HepG2 (cell line): ENCODE results near the gene RARA. TPM values are rescaled to one million over a fixed set of nuclear protein-coding genes. Genes with fewer than 3 reads are reported as not detected.
A peak's percentile ranks its signal among the peaks of the same experiment; 100 is the strongest.

ENCODE experiments used
- FIP1L1 ChIP-seq: fragments of 200-400 bp; formaldehyde crosslinking; IDR thresholded peaks from 2 replicates; pipeline ENCODE4 v1.6.1; 2018; ENCODE audit warnings: low read depth, mild to moderate bottlenecking, low read length, moderate library complexity, borderline replicate concordance; ENCODE audit not compliant: insufficient read depth
- GTF2F1 ChIP-seq: fragments of 150-350 bp; IDR thresholded peaks from 2 replicates; pipeline ENCODE4 v1.6.1; 2014; ENCODE audit warnings: low read length
- HCFC1 ChIP-seq: fragments of 150-350 bp; IDR thresholded peaks from 2 replicates; pipeline ENCODE4 v1.6.1; 2014; ENCODE audit warnings: low read depth, low read length
- HNF4G ChIP-seq, 2 experiments: sonication (generic) in 1 of 2; formaldehyde crosslinking in 1 of 2; IDR thresholded peaks; 2 replicates each; pipeline versions ENCODE4 v1.4.0 to v1.6.1; 2011 to 2020; ENCODE audit warnings: borderline replicate concordance in 2 of 2, low read depth in 2 of 2, mild to moderate bottlenecking in 2 of 2, low read length in 1 of 2, missing genetic modification reagents in 1 of 2, moderate library complexity in 1 of 2
- IRF2 ChIP-seq: IDR thresholded peaks from 2 replicates; pipeline ENCODE4 v1.6.1; 2018; ENCODE audit warnings: missing genetic modification reagents, missing compliant biosample characterization
- KDM2A ChIP-seq: sonication (generic); formaldehyde crosslinking; IDR thresholded peaks from 2 replicates; pipeline ENCODE4 v1.4.0; 2020; ENCODE audit warnings: low read depth, missing genetic modification reagents, borderline replicate concordance
- KLF16 ChIP-seq, 2 experiments: sonication (generic) in 1 of 2; formaldehyde crosslinking in 1 of 2; IDR thresholded peaks; 2 replicates each; pipeline versions ENCODE4 v1.6.1 to v1.8.0; 2016 to 2023; ENCODE audit warnings: missing genetic modification reagents in 2 of 2, missing compliant biosample characterization in 1 of 2
- MAZ ChIP-seq, 2 experiments: sonication (generic) in 1 of 2; formaldehyde crosslinking in 1 of 2; IDR thresholded peaks; 2 replicates each; pipeline versions ENCODE4 v1.5.0 to v1.6.1; 2012 to 2020; ENCODE audit warnings: low read depth in 2 of 2, mild to moderate bottlenecking in 2 of 2, borderline replicate concordance in 1 of 2, improper control_type of control experiment in 1 of 2, low read length in 1 of 2, missing genetic modification reagents in 1 of 2, moderate library complexity in 1 of 2
- NCOA1 ChIP-seq: sonication (generic); formaldehyde crosslinking; IDR thresholded peaks from 2 replicates; pipeline ENCODE4 v1.9.0; 2021; ENCODE audit warnings: missing genetic modification reagents
- NFKBIZ ChIP-seq: IDR thresholded peaks from 2 replicates; pipeline ENCODE4 v1.6.1; 2018; ENCODE audit warnings: missing genetic modification reagents, missing compliant biosample characterization
- SALL2 ChIP-seq: sonication (generic); formaldehyde crosslinking; IDR thresholded peaks from 2 replicates; pipeline ENCODE4 v1.8.1; 2023; ENCODE audit warnings: mild to moderate bottlenecking, missing genetic modification reagents, inconsistent platforms
- SMAD3 ChIP-seq: sonication (generic); formaldehyde crosslinking; IDR thresholded peaks from 2 replicates; pipeline ENCODE4 v1.4.0; 2020; ENCODE audit warnings: missing genetic modification reagents
- SMC3 ChIP-seq: IDR thresholded peaks from 2 replicates; pipeline ENCODE4 v1.6.1; 2011; ENCODE audit warnings: low read length, improper control_type of control experiment
- SYNCRIP ChIP-seq: fragments of 200-400 bp; formaldehyde crosslinking; IDR thresholded peaks from 2 replicates; pipeline ENCODE4 v1.6.1; 2018; ENCODE audit warnings: mild to moderate bottlenecking, low read depth, low read length; ENCODE audit not compliant: insufficient read depth
- XBP1 ChIP-seq: sonication (generic); formaldehyde crosslinking; IDR thresholded peaks from 2 replicates; pipeline ENCODE4 v1.5.0; 2020; ENCODE audit warnings: missing genetic modification reagents
- ZBTB2 ChIP-seq: sonication (generic); formaldehyde crosslinking; IDR thresholded peaks from 2 replicates; pipeline ENCODE4 v1.8.0; 2022; ENCODE audit warnings: low read depth, missing genetic modification reagents
- ZNF232 ChIP-seq: sonication (generic); formaldehyde crosslinking; IDR thresholded peaks from 2 replicates; pipeline ENCODE4 v1.4.0; 2020; ENCODE audit warnings: missing genetic modification reagents, borderline replicate concordance
- ZNF562 ChIP-seq: sonication (generic); formaldehyde crosslinking; IDR thresholded peaks from 2 replicates; pipeline ENCODE4 v1.8.0; 2022; ENCODE audit warnings: missing genetic modification reagents, borderline replicate concordance
- ZNF672 ChIP-seq: sonication (generic); formaldehyde crosslinking; IDR thresholded peaks from 2 replicates; pipeline ENCODE4 v1.8.1; 2022; ENCODE audit warnings: missing genetic modification reagents
- ZNF7 ChIP-seq: IDR thresholded peaks from 2 replicates; pipeline ENCODE4 v1.6.1; 2016; ENCODE audit warnings: missing biosample characterization, missing genetic modification reagents
- ZNF772 ChIP-seq: sonication (generic); formaldehyde crosslinking; IDR thresholded peaks from 2 replicates; pipeline ENCODE4 v1.5.0; 2020; ENCODE audit warnings: mild to moderate bottlenecking, missing genetic modification reagents
- ZNF878 ChIP-seq: sonication (generic); formaldehyde crosslinking; IDR thresholded peaks from 2 replicates; pipeline ENCODE4 v1.8.1; 2023; ENCODE audit warnings: mild to moderate bottlenecking, missing genetic modification reagents, moderate library complexity
- ZSCAN25 ChIP-seq: sonication (generic); formaldehyde crosslinking; IDR thresholded peaks from 2 replicates; pipeline ENCODE4 v1.8.0; 2022; ENCODE audit warnings: mild to moderate bottlenecking, missing genetic modification reagents
- ZSCAN9 ChIP-seq: IDR thresholded peaks from 2 replicates; pipeline ENCODE4 v1.6.1; 2016; ENCODE audit warnings: borderline replicate concordance
- polyA plus RNA-seq, 8 experiments: library from polyadenylated mRNA; depleted of rRNA in 3 of 8; stranded (reverse) in 7 of 8; unstranded in 1 of 8; fragments of >200 nt; fragmentation: Illumina TruSeq in 4 of 8; extraction: Trizol in 4 of 8; gene quantifications; 2 replicates each; pipeline versions ENCODE4 v1.2.1 to v1.2.3, GENCODE V29; 2011 to 2016; ENCODE audit warnings: low read depth in 4 of 8, missing spikeins in 1 of 8, mixed read lengths in 1 of 8; ENCODE audit not compliant: insufficient read depth in 1 of 8
- total RNA-seq, 5 experiments: library from RNA; depleted of rRNA; stranded (reverse); fragments of >200 nt; fragmentation: Illumina TruSeq; extraction: Trizol; gene quantifications; 2 replicates each; pipeline ENCODE4 v1.2.3, GENCODE V29; 2016; ENCODE audit warnings: low read depth in 1 of 5
- TF ChIP-seq, protein P1 (sequence below): sonication (generic); formaldehyde crosslinking; IDR thresholded peaks from 2 replicates; pipeline ENCODE4 v1.4.0; 2020; ENCODE audit warnings: mild to moderate bottlenecking, missing genetic modification reagents

Gene RARA
- total and polyA plus RNA-seq, 2 of the 13 experiments (the other 11 are each of a cell fraction or from before 2014, with no cell fraction given): 6.4 to 8.6 TPM

DNA sequence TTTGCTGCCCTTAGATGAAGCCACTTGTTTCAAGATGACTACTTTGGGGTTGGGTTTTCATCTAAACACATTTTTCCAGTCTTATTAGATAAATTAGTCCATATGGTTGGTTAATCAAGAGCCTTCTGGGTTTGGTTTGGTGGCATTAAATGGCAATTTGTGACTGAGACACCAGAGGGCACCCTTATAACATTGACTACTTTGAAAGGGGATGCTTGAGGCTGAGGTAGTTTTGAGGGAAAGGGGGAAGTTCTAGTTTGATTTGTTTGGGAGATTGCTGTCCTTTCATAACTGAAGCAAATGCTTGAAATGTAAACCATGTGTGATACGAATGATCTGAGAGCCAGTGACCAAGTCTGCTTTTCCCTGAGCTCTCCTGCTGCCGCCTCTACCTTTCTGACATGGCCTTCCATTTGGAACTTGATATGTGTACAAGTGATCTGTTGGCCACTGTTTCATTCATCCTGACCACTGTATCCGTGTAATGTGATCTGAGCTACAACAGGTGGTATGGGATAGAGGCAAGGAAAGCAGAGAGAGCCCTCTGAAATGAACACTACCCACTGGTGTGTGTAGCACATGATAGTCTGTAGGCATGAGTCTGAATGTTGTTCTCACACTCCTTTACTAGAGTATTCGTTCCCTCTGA lies 5.8 kb upstream of the RARA start (continued):
- TF ChIP-seq SYNCRIP (no peak), SALL2 (CRISPR knock-in tag) (0 out of 2 replicates have a peak, but pooled peaks have one; percentile 20), ZBTB2 (CRISPR knock-in tag) (no peak), ZNF772 (CRISPR knock-in tag) (no peak), ZNF232 (CRISPR knock-in tag) (no peak), HCFC1 (no peak), NFKBIZ (0 out of 2 replicates have a peak, but pooled peaks have one; percentile 32), IRF2 (CRISPR knock-in tag) (no peak), MAZ (IDR thresholded peaks at IDR 0.05; ENCODE audit: borderline replicate concordance, low read depth, low read length) (no peak), MAZ (CRISPR knock-in tag; IDR thresholded peaks at IDR 0.05; ENCODE audit: low read depth) (no peak), GTF2F1 (no peak), ZNF562 (CRISPR knock-in tag) (no peak), HNF4G (IDR thresholded peaks at IDR 0.05; ENCODE audit: borderline replicate concordance, low read depth, low read length) (no peak), HNF4G (CRISPR knock-in tag; IDR thresholded peaks at IDR 0.05; ENCODE audit: borderline replicate concordance, low read depth) (no peak), SMAD3 (CRISPR knock-in tag) (peak; percentile 73; the same call in 1 of the 2 replicates), ZNF7 (no peak), ZSCAN9 (CRISPR knock-in tag) (no peak), ZSCAN25 (CRISPR knock-in tag) (no peak), ZNF672 (CRISPR knock-in tag) (no peak), KLF16 (CRISPR knock-in tag; IDR thresholded peaks at IDR 0.05) (0 out of 4 replicates have a peak, but pooled peaks of 1 of the 2 experiments have one; percentile 35), FIP1L1 (no peak), KDM2A (no peak), ZNF878 (CRISPR knock-in tag) (no peak), XBP1 (CRISPR knock-in tag) (no peak), SMC3 (peak; percentile 98), NCOA1 (CRISPR knock-in tag) (no peak)
- TF ChIP-seq, protein P1, sequence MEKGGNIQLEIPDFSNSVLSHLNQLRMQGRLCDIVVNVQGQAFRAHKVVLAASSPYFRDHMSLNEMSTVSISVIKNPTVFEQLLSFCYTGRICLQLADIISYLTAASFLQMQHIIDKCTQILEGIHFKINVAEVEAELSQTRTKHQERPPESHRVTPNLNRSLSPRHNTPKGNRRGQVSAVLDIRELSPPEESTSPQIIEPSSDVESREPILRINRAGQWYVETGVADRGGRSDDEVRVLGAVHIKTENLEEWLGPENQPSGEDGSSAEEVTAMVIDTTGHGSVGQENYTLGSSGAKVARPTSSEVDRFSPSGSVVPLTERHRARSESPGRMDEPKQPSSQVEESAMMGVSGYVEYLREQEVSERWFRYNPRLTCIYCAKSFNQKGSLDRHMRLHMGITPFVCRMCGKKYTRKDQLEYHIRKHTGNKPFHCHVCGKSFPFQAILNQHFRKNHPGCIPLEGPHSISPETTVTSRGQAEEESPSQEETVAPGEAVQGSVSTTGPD (CRISPR knock-in tag): no peak
